ENCODE measurements around the gene ACTR1B. TPM values are rescaled to one million over a fixed set of nuclear protein-coding genes. Genes with fewer than 3 reads are reported as not detected.
"Not testable (repeated sequence)": the region's sequence is repeated elsewhere in the genome, so short reads cannot be mapped to it uniquely, and the experiment has no call there.

ACTR1B gene
- total RNA-seq, 4 donors from 2014 or later = 47.3 to 82.3 (median 78.4) TPM

DNA sequence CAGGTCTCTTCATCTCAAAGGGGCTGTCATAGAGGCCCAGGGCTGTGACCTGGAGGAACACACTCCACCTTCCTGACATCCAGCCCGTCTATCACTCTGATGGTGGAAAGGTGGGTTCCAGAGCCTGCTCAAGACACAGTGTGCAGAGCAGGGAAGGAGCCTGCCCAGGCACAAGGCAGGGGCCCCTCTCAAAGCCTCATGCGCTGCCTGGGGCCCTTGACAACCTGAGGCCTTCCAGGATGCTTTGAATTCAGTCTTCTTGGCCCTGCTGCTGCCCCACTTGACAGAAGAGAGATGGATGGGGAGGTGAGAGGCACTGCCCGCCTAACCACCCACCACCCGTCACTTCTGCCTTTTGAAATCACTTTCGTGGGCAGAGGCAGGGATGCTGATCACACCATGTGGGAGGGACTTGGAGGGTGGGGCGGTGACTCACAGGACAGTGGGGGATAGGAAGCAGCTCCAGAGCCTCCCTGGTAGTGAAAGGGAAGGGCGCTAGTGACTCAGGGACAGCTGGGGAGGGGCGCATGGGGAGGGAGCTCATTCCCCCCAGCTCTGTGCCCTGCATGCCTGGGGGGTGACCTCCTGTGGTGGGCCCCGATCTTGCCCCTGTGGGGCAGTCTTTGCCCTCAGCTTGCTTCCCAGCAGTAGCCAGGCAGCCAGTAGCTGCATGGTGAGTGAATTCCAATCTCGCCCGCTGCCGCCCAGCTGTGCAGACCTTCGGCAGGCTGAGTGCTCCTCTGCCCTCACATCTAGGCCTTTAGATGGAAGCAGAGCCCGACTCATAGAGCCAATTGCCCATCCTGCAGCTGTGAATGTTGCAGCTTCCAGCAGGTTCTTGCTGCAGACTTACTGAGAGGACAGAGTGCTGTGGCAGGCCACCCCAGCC is 44.7 kb downstream of the ACTR1B start:
- DNase-seq (ENCODE audit: low spot score in 2 of 2); intact Hi-C loops (cut with DNase I; ENCODE audit: low total_unique reads); H3K4me3 ChIP-seq (ENCODE audit: low read depth, poor library complexity, severe bottlenecking): not testable (repeated sequence)
- no CpG with 5 or more reads among the region's 14 CpGs for WGBS, 2 donors

DNA sequence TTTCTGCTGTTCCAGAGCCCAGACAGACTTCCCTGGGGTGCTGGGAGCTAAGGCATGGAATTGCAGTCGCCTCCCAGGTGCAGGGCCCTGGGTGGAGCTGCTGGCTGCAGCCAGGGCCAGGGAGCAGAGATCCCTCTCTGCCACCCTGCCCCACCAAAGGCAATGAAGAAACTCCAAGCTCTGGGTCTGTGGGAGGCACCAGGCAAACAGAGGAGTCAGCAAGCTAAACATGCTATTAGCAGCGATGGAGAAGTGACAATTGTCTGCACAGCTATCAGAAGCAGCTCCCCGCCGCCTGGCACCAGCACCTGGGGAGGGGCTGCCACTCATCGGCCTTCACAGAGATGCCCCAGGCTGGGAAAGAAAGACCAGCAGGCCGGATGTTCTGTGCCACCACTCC is 45.9 kb downstream of the ACTR1B start:
- no peak for DNase-seq (ENCODE audit: low spot score in 2 of 2)
- no peak overlapping the region for H3K4me3 ChIP-seq (ENCODE audit: low read depth, poor library complexity, severe bottlenecking)
- TF ChIP-seq, protein P1, sequence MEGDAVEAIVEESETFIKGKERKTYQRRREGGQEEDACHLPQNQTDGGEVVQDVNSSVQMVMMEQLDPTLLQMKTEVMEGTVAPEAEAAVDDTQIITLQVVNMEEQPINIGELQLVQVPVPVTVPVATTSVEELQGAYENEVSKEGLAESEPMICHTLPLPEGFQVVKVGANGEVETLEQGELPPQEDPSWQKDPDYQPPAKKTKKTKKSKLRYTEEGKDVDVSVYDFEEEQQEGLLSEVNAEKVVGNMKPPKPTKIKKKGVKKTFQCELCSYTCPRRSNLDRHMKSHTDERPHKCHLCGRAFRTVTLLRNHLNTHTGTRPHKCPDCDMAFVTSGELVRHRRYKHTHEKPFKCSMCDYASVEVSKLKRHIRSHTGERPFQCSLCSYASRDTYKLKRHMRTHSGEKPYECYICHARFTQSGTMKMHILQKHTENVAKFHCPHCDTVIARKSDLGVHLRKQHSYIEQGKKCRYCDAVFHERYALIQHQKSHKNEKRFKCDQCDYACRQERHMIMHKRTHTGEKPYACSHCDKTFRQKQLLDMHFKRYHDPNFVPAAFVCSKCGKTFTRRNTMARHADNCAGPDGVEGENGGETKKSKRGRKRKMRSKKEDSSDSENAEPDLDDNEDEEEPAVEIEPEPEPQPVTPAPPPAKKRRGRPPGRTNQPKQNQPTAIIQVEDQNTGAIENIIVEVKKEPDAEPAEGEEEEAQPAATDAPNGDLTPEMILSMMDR (IDR thresholded peaks at IDR 0.05) = no peak
- TF ChIP-seq POLR2A (IDR thresholded peaks at IDR 0.05) = no peak
- intact Hi-C loops (cut with DNase I; ENCODE audit: low total_unique reads) = no loop called here
- 73 to 88% methylated on average over 5 to 6 of the region's 6 CpGs for WGBS, 2 donors

DNA sequence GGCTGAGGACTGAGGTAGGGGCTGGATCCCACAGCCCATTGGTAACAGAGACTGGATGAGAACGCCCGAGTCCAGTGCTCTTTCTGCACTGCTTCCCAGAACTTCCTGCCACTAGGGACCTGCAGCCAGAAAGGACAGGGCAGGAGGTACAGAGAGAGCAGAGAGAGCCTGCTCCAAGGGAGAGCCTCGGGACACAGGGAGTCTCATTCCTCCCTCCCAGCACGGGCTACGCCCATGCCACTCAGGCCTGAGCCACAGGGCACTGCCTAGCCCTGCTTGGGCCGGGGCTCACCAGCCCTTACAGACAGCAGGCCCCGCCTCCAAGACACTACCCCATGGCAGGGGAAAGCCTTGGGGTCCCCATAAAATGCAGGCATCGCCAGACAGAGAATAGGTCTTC is 48.1 kb downstream of the ACTR1B start:
- WGBS, 2 donors = no CpG with 5 or more reads among the region's 8 CpGs
- H3K4me3 ChIP-seq (ENCODE audit: low read depth, poor library complexity, severe bottlenecking); DNase-seq (ENCODE audit: low spot score in 2 of 2); intact Hi-C loops (cut with DNase I; ENCODE audit: low total_unique reads): not testable (repeated sequence)

DNA sequence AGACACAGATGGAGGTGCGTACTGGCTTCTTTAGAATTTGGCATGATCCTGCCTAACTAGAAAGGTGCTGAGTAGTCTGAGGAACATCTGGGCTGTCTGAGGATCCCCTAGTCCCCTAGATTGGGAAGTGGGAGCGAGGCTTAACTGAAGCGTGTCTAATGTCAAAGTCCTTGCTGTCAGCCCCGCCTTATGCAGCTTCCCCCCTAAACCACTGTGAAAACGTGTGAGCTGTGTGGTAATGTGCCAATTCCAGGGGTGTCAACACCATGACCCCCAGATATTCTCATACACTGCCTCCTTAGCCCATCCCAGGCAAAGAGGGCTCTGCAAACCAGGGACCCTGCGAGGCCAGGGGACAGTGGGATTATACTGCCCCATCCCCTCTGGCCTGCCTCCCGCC is 51.9 kb downstream of the ACTR1B start:
- no CpG with 5 or more reads among the region's 7 CpGs for WGBS, 2 donors
- DNase-seq (ENCODE audit: low spot score in 2 of 2); H3K4me3 ChIP-seq (ENCODE audit: low read depth, poor library complexity, severe bottlenecking); intact Hi-C loops (cut with DNase I; ENCODE audit: low total_unique reads): not testable (repeated sequence)

DNA sequence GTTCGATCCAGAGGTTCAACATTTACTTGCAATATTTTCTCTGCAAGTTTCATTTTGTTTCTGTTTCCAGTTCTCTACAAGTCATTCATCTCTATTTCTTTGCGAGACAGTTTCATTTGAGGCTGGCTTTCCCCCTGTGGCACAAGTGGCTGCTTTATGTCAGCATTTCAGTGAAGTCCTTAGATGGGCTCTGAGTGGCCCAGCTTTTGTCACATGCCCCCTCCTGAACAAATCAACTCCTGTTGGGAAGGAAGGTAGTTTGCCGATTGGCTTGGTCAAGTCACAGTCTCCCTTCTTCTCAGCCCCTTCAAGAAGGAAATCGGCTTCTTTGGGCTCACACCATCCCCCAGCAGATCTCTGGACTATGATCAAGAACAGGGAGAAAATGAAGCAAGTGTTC is 55.1 kb downstream of the ACTR1B start:
- intact Hi-C loops (cut with DNase I; ENCODE audit: low total_unique reads); DNase-seq (ENCODE audit: low spot score in 2 of 2); H3K4me3 ChIP-seq (ENCODE audit: low read depth, poor library complexity, severe bottlenecking): not testable (repeated sequence)
- WGBS, 2 donors = 94 to 95% methylated on average over 3 to 4 of the region's 4 CpGs

Other genes starting within 250 kb of the ACTR1B start
- gene ANKRD36B, start 74.2 kb downstream of the ACTR1B start, total RNA-seq = 10 to 100 TPM; 11.0 to 33.1 (median 12.6) TPM
- gene COX5B, start 18.0 kb downstream of the ACTR1B start, total RNA-seq = 100 to 1,000 TPM; 206 to 427 (median 359) TPM
- 10 to 100 TPM in 2 of 4 donors, 1 to 10 TPM in 2; 5.0 to 20.2 (median 13.4) TPM for gene C2orf92, start 5.7 kb upstream of the ACTR1B start, total RNA-seq
- gene ZAP70, start 49.5 kb upstream of the ACTR1B start, total RNA-seq = 1 to 10 TPM; 1.1 to 1.6 (median 1.4) TPM

All from lower leg skin (tissue), 4 donors.